Brain microvascular endothelial cell (primary cell): ENCODE data around the gene FBLN5.

Experiments
- DNase-seq: peaks from one replicate; pipeline ENCODE4 v3.0.0-alpha.2; 2020
- H3K27ac ChIP-seq: fragments of 250-450 bp; sonication (Bioruptor Pico); 2 replicates; pipeline ENCODE4 v1.5.1; 2020; ENCODE audit warnings: mild to moderate bottlenecking, moderate library complexity
- H3K27me3 ChIP-seq: fragments of 250-450 bp; sonication (Bioruptor Pico); replicated peaks from 2 replicates; pipeline ENCODE4 v1.5.1; 2020; ENCODE audit warnings: mild to moderate bottlenecking
- H3K36me3 ChIP-seq: fragments of 250-450 bp; sonication (Bioruptor Pico); replicated peaks from 2 replicates; pipeline ENCODE4 v1.5.1; 2020; ENCODE audit warnings: mild to moderate bottlenecking
- H3K4me3 ChIP-seq: 2 replicates; pipeline ENCODE4 v1.5.1; 2011; ENCODE audit warnings: low read depth, mild to moderate bottlenecking, control low read depth, low read length, moderate library complexity
- in situ Hi-C: cut with HindIII; loops from 2 replicates; pipeline ENCODE4 v1.10.0; 2017; ENCODE audit warnings: low sequenced_read_pairs, low pct_ligation_motif_present
- TF ChIP-seq, protein P1 (sequence below): IDR thresholded peaks from 2 replicates; pipeline ENCODE4 v1.5.1; 2011; ENCODE audit warnings: low read depth, mild to moderate bottlenecking, moderate library complexity, low read length, control low read depth, inconsistent platforms; ENCODE audit errors: missing control alignments

The FBLN5 gene

DNA sequence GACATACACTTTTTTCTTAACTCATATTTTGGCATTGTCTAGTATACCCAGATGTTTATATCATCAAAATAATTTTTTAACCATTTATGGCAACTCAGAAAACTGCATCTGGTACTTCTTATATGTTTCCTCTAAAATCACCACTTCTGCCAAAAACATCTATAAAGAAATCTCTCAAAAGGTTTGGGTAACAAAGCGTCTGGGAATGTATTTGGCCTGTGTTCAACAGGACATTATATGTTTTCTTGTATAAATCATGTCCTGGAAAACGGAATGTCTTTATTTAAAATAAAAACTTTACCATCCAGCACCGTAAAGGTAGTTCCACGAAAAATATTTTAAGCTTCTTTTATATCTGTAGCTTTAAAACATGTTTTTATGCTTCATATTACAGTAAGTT is 36.1 kb upstream of the FBLN5 start:
- Histone ChIP-seq H3K36me3 (peaks cover 13% of the 10 kb centered on the region), H3K4me3 (no peak overlapping the region), H3K27me3 (no peaks in the 10 kb centered on the region), H3K27ac (no peak overlapping the region)
- in situ Hi-C loops, result no loop called here
- DNase-seq, result no peak
- TF ChIP-seq, protein P1, sequence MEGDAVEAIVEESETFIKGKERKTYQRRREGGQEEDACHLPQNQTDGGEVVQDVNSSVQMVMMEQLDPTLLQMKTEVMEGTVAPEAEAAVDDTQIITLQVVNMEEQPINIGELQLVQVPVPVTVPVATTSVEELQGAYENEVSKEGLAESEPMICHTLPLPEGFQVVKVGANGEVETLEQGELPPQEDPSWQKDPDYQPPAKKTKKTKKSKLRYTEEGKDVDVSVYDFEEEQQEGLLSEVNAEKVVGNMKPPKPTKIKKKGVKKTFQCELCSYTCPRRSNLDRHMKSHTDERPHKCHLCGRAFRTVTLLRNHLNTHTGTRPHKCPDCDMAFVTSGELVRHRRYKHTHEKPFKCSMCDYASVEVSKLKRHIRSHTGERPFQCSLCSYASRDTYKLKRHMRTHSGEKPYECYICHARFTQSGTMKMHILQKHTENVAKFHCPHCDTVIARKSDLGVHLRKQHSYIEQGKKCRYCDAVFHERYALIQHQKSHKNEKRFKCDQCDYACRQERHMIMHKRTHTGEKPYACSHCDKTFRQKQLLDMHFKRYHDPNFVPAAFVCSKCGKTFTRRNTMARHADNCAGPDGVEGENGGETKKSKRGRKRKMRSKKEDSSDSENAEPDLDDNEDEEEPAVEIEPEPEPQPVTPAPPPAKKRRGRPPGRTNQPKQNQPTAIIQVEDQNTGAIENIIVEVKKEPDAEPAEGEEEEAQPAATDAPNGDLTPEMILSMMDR, result no peak

DNA sequence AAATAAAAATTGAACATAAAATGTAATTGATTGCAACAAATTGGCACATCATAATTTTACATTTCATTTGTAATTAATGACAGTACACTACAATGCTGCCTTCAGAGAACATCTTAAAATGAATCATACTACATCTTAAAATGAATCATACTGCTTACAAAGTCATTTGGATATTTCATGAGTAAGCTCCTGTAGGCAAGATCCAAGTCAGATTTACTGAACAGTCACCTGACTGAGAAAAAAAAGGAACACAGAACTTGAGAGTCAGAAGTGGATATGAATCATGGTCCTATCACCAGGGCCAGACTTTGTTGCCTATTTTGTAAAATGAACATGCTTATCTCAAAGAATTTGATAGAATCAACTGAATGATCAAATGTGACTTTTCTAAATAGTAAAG is 32.7 kb upstream of the FBLN5 start:
- Histone ChIP-seq H3K36me3 (no peaks in the 10 kb centered on the region), H3K27ac (peak overlapping the region; percentile 32), H3K4me3 (no peak overlapping the region), H3K27me3 (no peaks in the 10 kb centered on the region)
- TF ChIP-seq, protein P1, result no peak
- in situ Hi-C loops, result no loop called here
- peak; percentile 84 for DNase-seq

DNA sequence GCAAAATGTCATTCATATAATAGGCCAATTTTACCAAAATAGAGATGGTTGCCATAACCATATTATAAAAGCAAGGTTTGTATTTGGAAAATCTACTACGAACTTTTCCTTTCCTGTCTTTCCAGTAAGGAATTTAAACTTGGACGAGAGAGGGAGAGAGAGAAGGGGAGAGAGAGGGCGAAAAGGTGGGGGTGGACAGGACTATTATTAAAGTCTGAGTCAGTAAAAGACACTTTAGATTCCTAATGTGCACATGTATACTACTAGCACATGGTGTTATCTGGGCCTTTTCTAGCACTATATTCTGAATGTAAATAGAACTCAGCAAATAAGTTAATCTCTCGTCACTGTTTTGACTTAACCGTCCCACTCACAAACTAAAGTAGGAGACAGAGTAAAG is 30.4 kb upstream of the FBLN5 start:
- in situ Hi-C loops, result no loop called here
- Histone ChIP-seq H3K27me3 (no peaks in the 10 kb centered on the region), H3K27ac (no peak overlapping the region), H3K4me3 (no peak overlapping the region), H3K36me3 (peaks cover 7% of the 10 kb centered on the region)
- DNase-seq, result no peak
- TF ChIP-seq, protein P1, result no peak

DNA sequence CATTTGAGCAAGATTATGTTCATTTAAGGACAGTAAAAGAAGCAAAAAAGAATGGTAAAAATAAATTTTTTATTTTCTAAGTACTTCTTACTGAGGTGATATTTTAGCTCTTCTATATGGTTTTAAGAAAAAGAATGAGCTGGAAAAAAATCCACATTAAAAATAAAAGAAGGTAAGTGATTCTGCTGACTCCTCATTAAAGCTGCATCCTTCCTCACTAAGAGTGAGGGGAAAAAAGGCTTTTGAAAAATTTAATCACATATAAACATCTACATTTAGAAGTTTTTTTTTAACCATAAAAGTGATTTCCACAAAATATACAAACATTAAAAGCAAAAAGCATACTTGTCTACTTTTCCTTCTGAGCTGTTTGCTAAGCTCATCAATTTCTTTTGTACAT is 28.3 kb upstream of the FBLN5 start:
- H3K27me3 ChIP-seq, result no peaks in the 10 kb centered on the region
- in situ Hi-C loops, result no loop called here
- H3K27ac ChIP-seq, result no peak overlapping the region
- H3K4me3 ChIP-seq, result no peak overlapping the region
- TF ChIP-seq, protein P1, result no peak
- DNase-seq, result no peak
- peaks cover 13% of the 10 kb centered on the region for H3K36me3 ChIP-seq

DNA sequence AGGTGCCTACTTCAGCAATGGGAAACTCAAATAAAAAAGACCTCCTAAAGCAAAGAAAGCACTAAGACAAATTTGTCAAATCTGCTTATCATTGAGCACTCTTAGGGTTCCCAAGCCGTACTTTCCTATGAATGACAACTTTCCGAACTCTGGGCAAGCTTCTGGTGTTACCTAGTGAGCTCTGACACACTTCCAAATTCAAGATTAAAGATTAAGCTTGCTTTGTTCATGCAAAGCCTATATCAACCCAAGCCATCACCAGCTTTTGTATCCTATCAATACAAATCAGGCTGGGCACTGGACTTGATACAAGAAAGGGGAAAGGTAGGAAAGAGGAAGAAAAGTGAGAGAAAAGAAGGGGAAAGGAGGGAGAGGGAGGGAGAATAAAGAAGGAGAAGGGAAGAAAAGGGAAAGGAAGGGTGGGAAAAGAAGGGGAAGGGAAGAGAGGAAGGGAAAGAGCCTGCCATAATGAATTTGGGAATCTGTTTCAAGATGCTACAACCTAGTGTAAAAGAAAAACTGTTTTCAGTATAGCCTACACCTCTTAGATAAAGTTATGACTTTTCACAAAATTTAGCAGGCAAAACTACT is 23.8 kb upstream of the FBLN5 start:
- TF ChIP-seq, protein P1, result no peak
- H3K36me3 ChIP-seq, result peaks cover 21% of the 10 kb centered on the region
- H3K27ac ChIP-seq, result no peak overlapping the region
- in situ Hi-C loops, result no loop called here
- no peak overlapping the region for H3K4me3 ChIP-seq
- no peak for DNase-seq
- H3K27me3 ChIP-seq, result no peaks in the 10 kb centered on the region

DNA sequence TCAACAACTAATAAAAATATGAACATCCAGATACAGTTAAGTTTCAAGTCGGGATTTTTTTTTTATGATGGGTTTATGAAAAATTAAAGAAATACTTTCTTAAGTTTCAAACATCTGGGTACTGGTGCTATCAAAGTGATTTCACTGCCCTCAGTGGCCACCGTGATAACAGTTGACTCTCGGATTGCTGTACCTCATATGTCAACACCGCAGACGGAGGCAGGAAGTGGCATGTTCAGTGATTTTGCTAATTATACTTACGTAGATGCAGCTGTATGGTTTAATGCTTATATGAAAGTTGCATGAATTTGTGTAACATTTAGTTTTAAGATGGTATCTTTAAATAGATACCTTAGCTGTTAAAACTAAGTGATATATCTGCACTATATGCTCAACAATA is 20.8 kb upstream of the FBLN5 start:
- H3K36me3 ChIP-seq, result peaks cover 14% of the 10 kb centered on the region
- H3K4me3 ChIP-seq, result no peak overlapping the region
- no peak for DNase-seq
- H3K27ac ChIP-seq, result no peak overlapping the region
- in situ Hi-C loops, result no loop called here
- no peaks in the 10 kb centered on the region for H3K27me3 ChIP-seq
- TF ChIP-seq, protein P1, result no peak
